ENCODE measurements around the gene RIPPLY1.

The RIPPLY1 gene

DNA sequence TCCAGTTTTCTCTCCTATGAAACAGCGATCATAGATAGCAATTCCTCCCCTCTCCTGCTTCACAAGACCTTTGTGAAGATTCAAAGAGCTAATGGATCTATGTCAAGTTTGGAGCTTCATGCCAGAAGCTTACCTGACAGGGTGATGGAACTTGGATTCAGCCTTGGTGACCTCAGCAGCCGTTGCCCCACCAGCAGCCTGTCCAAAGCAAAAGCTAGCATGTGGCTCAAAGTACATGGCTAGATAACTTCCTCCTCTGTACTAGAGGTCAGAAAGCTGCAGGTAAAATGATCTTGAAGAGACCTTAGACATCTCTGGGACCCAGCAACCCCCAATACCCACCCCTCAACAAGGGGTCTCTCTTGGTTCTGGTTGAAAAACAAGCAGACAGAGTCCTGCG lies 1.8 kb downstream of the RIPPLY1 start:
- DNase-seq (ENCODE audit: extremely low read depth, low read depth), result no peak
- no peak for TF ChIP-seq CTCF (IDR thresholded peaks at IDR 0.05; ENCODE audit: low read depth, low read length)

DNA sequence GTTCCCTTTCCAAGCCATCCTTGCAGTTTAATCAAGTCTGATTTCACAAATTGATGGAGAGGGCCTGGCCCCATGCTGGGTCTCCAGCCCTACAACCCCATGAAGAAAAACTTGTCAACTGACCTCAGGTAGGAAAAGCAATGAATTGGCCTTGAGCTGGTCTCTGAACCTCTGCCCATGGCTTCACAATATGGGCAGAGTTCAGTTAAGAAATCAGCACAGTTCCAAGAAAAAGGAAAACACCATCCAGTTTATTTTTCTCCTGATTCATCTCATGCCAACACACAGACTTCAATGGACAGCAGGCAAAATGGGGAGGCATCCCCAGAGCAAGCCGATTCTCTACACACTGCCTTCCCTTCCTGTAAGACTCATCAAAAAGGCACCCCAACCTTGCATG lies 3.3 kb downstream of the RIPPLY1 start:
- no peak for DNase-seq (ENCODE audit: extremely low read depth, low read depth)
- no peak for TF ChIP-seq CTCF (IDR thresholded peaks at IDR 0.05; ENCODE audit: low read depth, low read length)

DNA sequence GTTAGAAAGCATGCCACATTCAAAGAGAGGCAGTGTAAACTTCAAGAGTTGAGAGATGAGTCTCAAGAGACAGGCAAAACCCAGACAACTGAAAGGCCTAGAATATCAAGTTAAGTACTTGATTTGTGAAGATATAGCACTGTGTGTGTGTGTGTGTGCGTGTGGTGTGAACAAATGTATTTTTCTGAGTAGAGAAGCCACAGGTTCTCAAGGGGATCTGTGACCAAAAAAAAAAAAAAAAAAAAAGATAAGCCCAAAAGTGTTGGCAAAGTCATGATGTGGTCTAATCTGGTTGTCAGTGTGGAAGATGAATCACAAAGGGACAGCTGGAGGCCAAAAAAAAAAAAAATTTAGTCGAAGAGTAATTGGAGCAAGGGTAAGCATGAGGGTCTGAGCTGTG lies 3.9 kb downstream of the RIPPLY1 start:
- no peak for TF ChIP-seq CTCF (IDR thresholded peaks at IDR 0.05; ENCODE audit: low read depth, low read length)
- DNase-seq (ENCODE audit: extremely low read depth, low read depth), result no peak

GRCh38 chrX:106898462-106898861 lies 4.7 kb downstream of the RIPPLY1 start:
- DNase-seq (ENCODE audit: extremely low read depth, low read depth), result no peak
- peak; percentile 29 for TF ChIP-seq CTCF (IDR thresholded peaks at IDR 0.05; ENCODE audit: low read depth, low read length)

DNA sequence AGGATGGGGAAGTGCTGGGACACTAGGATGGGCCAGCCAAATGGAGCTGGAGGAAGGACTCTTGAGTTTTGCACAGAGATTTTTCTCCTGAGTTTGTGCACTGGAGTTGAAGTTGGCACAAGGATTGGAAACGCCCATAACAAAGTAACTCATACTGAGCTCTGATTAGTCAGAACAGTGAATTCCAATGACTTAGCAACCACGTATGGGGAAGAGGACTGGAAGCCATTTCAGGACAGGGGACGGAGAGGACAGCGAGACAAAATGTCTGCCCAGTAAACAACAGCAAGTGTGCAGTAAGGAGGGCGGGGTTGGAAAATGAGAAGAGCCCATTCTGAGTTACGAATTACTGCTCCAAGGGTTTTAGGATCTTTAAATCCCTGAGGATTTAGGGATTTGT lies 5.9 kb downstream of the RIPPLY1 start:
- DNase-seq (ENCODE audit: extremely low read depth, low read depth), result no peak
- no peak for TF ChIP-seq CTCF (IDR thresholded peaks at IDR 0.05; ENCODE audit: low read depth, low read length)

GRCh38 chrX:106894978-106895452 lies 8.1 kb downstream of the RIPPLY1 start:
- no peak for DNase-seq (ENCODE audit: extremely low read depth, low read depth)
- no peak for TF ChIP-seq CTCF (IDR thresholded peaks at IDR 0.05; ENCODE audit: low read depth, low read length)

DNA sequence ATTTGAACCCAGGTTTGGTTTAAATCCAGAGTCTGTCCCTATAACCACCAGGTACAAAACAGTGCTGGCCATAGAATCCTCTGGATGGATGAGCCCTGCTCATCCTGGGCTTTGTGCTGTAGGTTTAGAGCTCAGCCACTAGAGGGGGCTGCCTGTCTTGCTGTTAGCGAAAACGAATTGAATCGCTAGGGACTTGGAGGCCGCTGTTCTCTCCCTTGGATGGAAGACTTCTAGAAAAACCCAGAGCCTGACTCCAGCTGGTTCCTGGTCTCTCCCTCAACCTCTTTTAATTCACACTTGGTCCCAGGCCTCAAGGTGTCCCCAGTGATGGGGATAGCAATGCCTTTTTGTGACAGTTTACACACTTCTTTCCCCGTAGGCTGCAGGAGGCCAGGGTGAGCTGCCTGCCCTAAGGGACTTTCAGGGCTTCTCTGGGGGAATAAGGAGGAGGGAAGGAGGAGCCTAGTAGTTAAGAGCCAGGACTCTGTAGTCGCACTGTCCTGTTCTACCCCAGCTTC lies 8.7 kb downstream of the RIPPLY1 start:
- TF ChIP-seq CTCF (IDR thresholded peaks at IDR 0.05; ENCODE audit: low read depth, low read length), result peak; percentile 94
- peak; percentile 46 for DNase-seq (ENCODE audit: extremely low read depth, low read depth)
